IMR-90 (cell line): Measurements from ENCODE around the gene KCNJ1. TPM values are rescaled to one million over a fixed set of nuclear protein-coding genes. Genes with fewer than 3 reads are reported as not detected.

ENCODE experiments used
- ATAC-seq: fragments of 200-7000 bp; cut with Tn5 transposase; 2 replicates; pipeline ENCODE4 v1.9.1; 2020; ENCODE audit warnings: low read depth, mild to moderate bottlenecking, moderate library complexity
- BruUV-seq: library from RNA; stranded (reverse); fragments of 400-500 nt; replicated peaks from 2 replicates; lab custom pipeline; 2021; lab: Mats Ljungman, UMichigan
- CTCF ChIA-PET: fragments of 300-600 bp; formaldehyde crosslinking; extraction: SDS; loops from one replicate; lab custom pipeline; 2021; ENCODE audit warnings: antibody characterized with exemption; lab: Yijun Ruan, JAX
- POLR2A ChIA-PET: fragments of 300-600 bp; sonication (Branson Sonifier 250); formaldehyde crosslinking; loops from one replicate; lab custom pipeline; 2022; ENCODE audit warnings: antibody characterized with exemption; ENCODE audit not compliant: unreplicated experiment; lab: Charles Lee
- DNase-seq: peaks from one replicate; pipeline ENCODE4 v3.0.0; 2013
- H2AFZ ChIP-seq: replicated peaks from 2 replicates; pipeline ENCODE3; 2013; ENCODE audit warnings: low read length, mild to moderate bottlenecking; ENCODE audit not compliant: poor library complexity
- H2AK5ac ChIP-seq: 2 replicates; pipeline ENCODE4 v1.6.1; 2013; ENCODE audit warnings: low read depth, low read length, inconsistent platforms
- H2AK9ac ChIP-seq: replicated peaks from 2 replicates; pipeline ENCODE3; 2013; ENCODE audit warnings: mild to moderate bottlenecking, low read depth, low read length, moderate library complexity; ENCODE audit not compliant: poor library complexity
- H2BK120ac ChIP-seq: 2 replicates; pipeline ENCODE4 v1.6.1; 2013; ENCODE audit warnings: low read depth, low read length, inconsistent platforms
- H2BK15ac ChIP-seq: 3 replicates; pipeline ENCODE4 v1.6.1; 2013; ENCODE audit warnings: low read depth, low read length, inconsistent platforms
- H2BK20ac ChIP-seq: 2 replicates; pipeline ENCODE4 v1.6.1; 2013; ENCODE audit warnings: low read depth, mild to moderate bottlenecking, inconsistent platforms, low read length, moderate library complexity
- H2BK5ac ChIP-seq: 2 replicates; pipeline ENCODE4 v1.6.1; 2013; ENCODE audit warnings: mild to moderate bottlenecking, low read depth, low read length, inconsistent platforms; ENCODE audit not compliant: poor library complexity, severe bottlenecking
- H3K14ac ChIP-seq: replicated peaks from 2 replicates; pipeline ENCODE4 v1.6.1; 2013; ENCODE audit warnings: low read depth, low read length, inconsistent platforms
- H3K18ac ChIP-seq: 2 replicates; pipeline ENCODE4 v1.6.1; 2013; ENCODE audit warnings: low read depth, low read length, control low read depth
- H3K23ac ChIP-seq: 2 replicates; pipeline ENCODE4 v1.6.1; 2013; ENCODE audit warnings: low read depth, low read length, inconsistent platforms
- H3K27ac ChIP-seq: 2 replicates; pipeline ENCODE4 v1.5.1; 2013; ENCODE audit warnings: mild to moderate bottlenecking, control low read depth, low read length; ENCODE audit not compliant: insufficient read depth
- H3K27me3 ChIP-seq: 2 replicates; pipeline ENCODE4 v1.6.1; 2013; ENCODE audit warnings: low read length; ENCODE audit not compliant: control insufficient read depth, insufficient read depth
- H3K36me3 ChIP-seq: 2 replicates; pipeline ENCODE4 v1.6.1; 2013; ENCODE audit warnings: low read length, mixed read lengths; ENCODE audit not compliant: control insufficient read depth, insufficient read depth
- H3K4ac ChIP-seq: 2 replicates; pipeline ENCODE4 v1.6.1; 2013; ENCODE audit warnings: low read depth, low read length, inconsistent platforms
- H3K4me1 ChIP-seq: 2 replicates; pipeline ENCODE4 v1.6.1; 2013; ENCODE audit warnings: low read length, mixed read lengths; ENCODE audit not compliant: control insufficient read depth, insufficient read depth
- H3K4me2 ChIP-seq: 2 replicates; pipeline ENCODE4 v1.6.1; 2013; ENCODE audit warnings: low read depth, mild to moderate bottlenecking, control low read depth, low read length, moderate library complexity
- H3K4me3 ChIP-seq: 2 replicates; pipeline ENCODE4 v1.5.1; 2013; ENCODE audit warnings: low read depth, mild to moderate bottlenecking, control low read depth, low read length, moderate library complexity; ENCODE audit not compliant: insufficient read depth
- H3K56ac ChIP-seq: 2 replicates; pipeline ENCODE4 v1.6.1; 2013; ENCODE audit warnings: low read length, inconsistent platforms; ENCODE audit not compliant: insufficient read depth; ENCODE audit errors: extremely low read depth
- H3K79me1 ChIP-seq, 2 experiments: 2 replicates each; pipeline ENCODE4 v1.6.1; 2013; ENCODE audit warnings: low read length in 2 of 2, inconsistent platforms in 1 of 2, low read depth in 1 of 2
- H3K9ac ChIP-seq: 2 replicates; pipeline ENCODE4 v1.6.1; 2013; ENCODE audit warnings: low read depth, low read length, control low read depth
- H3K9me1 ChIP-seq: 2 replicates; pipeline ENCODE4 v1.6.1; 2013; ENCODE audit warnings: low read length, inconsistent platforms; ENCODE audit not compliant: insufficient read depth
- H3K9me3 ChIP-seq: 2 replicates; pipeline ENCODE4 v1.6.1; 2013; ENCODE audit warnings: low read length; ENCODE audit not compliant: control insufficient read depth, insufficient read depth
- H4K20me1 ChIP-seq: 2 replicates; pipeline ENCODE4 v1.6.1; 2013; ENCODE audit warnings: low read length, inconsistent platforms; ENCODE audit not compliant: insufficient read depth
- H4K5ac ChIP-seq: 2 replicates; pipeline ENCODE4 v1.6.1; 2013; ENCODE audit warnings: mild to moderate bottlenecking, low read depth, low read length, control low read depth
- H4K8ac ChIP-seq, 2 experiments: 2 replicates each; pipeline ENCODE4 v1.6.1; 2013; ENCODE audit warnings: low read depth in 2 of 2, low read length in 2 of 2, control low read depth in 1 of 2, inconsistent platforms in 1 of 2
- H4K91ac ChIP-seq: 2 replicates; pipeline ENCODE4 v1.6.1; 2013; ENCODE audit warnings: low read depth, low read length, inconsistent platforms; ENCODE audit not compliant: insufficient read depth
- BHLHE40 ChIP-seq: fragments of 150-350 bp; IDR thresholded peaks from 2 replicates; pipeline ENCODE4 v1.6.1; 2016; ENCODE audit warnings: mild to moderate bottlenecking, low read depth, low read length
- CEBPB ChIP-seq: IDR thresholded peaks from 2 replicates; pipeline ENCODE4 v1.6.1; 2012; ENCODE audit warnings: low read depth, low read length, improper control_type of control experiment
- CHD1 ChIP-seq: IDR thresholded peaks from 2 replicates; pipeline ENCODE4 v1.6.1; 2012; ENCODE audit warnings: low read depth, low read length, improper control_type of control experiment
- CTCF ChIP-seq: conservative IDR thresholded peaks from 2 replicates; pipeline ENCODE4 v1.5.1; 2012; ENCODE audit warnings: mild to moderate bottlenecking, low read depth, low read length, improper control_type of control experiment
- ELK1 ChIP-seq: fragments of 150-350 bp; IDR thresholded peaks from 2 replicates; pipeline ENCODE4 v1.6.1; 2016; ENCODE audit warnings: low read depth, mild to moderate bottlenecking, low read length, moderate library complexity, borderline replicate concordance
- MAFK ChIP-seq: IDR thresholded peaks from 2 replicates; pipeline ENCODE4 v1.6.1; 2012; ENCODE audit warnings: low read depth, low read length, improper control_type of control experiment
- MAZ ChIP-seq: IDR thresholded peaks from 2 replicates; pipeline ENCODE4 v1.6.1; 2012; ENCODE audit warnings: low read depth, mild to moderate bottlenecking, low read length, improper control_type of control experiment, moderate library complexity, borderline replicate concordance
- POLR2A ChIP-seq: IDR thresholded peaks from 2 replicates; pipeline ENCODE4 v1.6.1; 2012; ENCODE audit warnings: mild to moderate bottlenecking, low read depth, low read length
- RAD21 ChIP-seq: IDR thresholded peaks from 2 replicates; pipeline ENCODE4 v1.6.1; 2012; ENCODE audit warnings: low read length, improper control_type of control experiment
- RCOR1 ChIP-seq: IDR thresholded peaks from 2 replicates; pipeline ENCODE4 v1.6.1; 2012; ENCODE audit warnings: mild to moderate bottlenecking, low read length, improper control_type of control experiment; ENCODE audit not compliant: insufficient replicate concordance
- RFX5 ChIP-seq: IDR thresholded peaks from 2 replicates; pipeline ENCODE4 v1.8.0; 2012; ENCODE audit warnings: low read depth, mild to moderate bottlenecking, low read length, moderate library complexity
- SMC3 ChIP-seq: fragments of 150-350 bp; IDR thresholded peaks from 2 replicates; pipeline ENCODE4 v1.6.1; 2016; ENCODE audit warnings: low read depth, mild to moderate bottlenecking, antibody characterized with exemption, low read length, moderate library complexity
- WGBS, 2 experiments: methylation state at CpG; one replicate each; pipeline versions ENCODE4 v1.1.5 to v1.1.7; 2013; ENCODE audit warnings: missing lambda C conversion rate in 2 of 2; ENCODE audit not compliant: insufficient read length in 1 of 2; ENCODE audit errors: extremely low coverage in 2 of 2; 5-methylcytosine and 5-hydroxymethylcytosine counted together
- dilution Hi-C: fragments of 300-500 bp; cut with HindIII; formaldehyde crosslinking; loops from one replicate; pipeline ENCODE4 v1.14.3; 2018; ENCODE audit warnings: low sequenced_read_pairs; ENCODE audit not compliant: unreplicated experiment
- in situ Hi-C: fragments of 300-500 bp; cut with MboI; formaldehyde crosslinking; loops from 3 replicates; pipeline ENCODE4 v1.14.3; 2019; ENCODE audit warnings: low sequenced_read_pairs, inconsistent platforms, mixed read lengths
- intact Hi-C: fragments of 100-400 bp; cut with micrococcal nuclease; formaldehyde crosslinking; loops from 2 replicates; pipeline ENCODE4 v1.10.0; 2022
- polyA plus RNA-seq, 3 experiments: library from polyadenylated mRNA; depleted of rRNA; stranded (reverse); fragments of >200 nt; gene quantifications; 2 replicates each; pipeline ENCODE4 v1.2.3, GENCODE V29; 2012; ENCODE audit warnings: low replicate concordance in 1 of 3
- total RNA-seq: library from RNA; depleted of rRNA; stranded (reverse); fragments of >200 nt; gene quantifications from 2 replicates; pipeline ENCODE4 v1.2.3, GENCODE V29; 2012

Gene KCNJ1
- total and polyA plus RNA-seq, 2 of the 4 experiments (the other 2 are of a cell fraction): not detected

GRCh38 chr11:128894286-128894681 lies 27.2 kb upstream of the KCNJ1 start:
- Histone ChIP-seq H3K4me1 (0 out of 2 replicates have a peak, but pooled peaks cover 1% of the 10 kb centered on the region), H2AK5ac (no peak overlapping the region), H3K56ac (no peak overlapping the region), H4K8ac (no peak overlapping the region), H2BK5ac (no peak overlapping the region), H2BK120ac (no peak overlapping the region), H2BK15ac (no peak overlapping the region), H3K14ac (no peak overlapping the region), H3K36me3 (no peaks in the 10 kb centered on the region), H3K23ac (no peak overlapping the region), H3K27me3 (peaks cover 32% of the 10 kb centered on the region), H3K4me3 (no peak overlapping the region), H2BK20ac (no peak overlapping the region), H2AFZ (no peak overlapping the region), H3K9me1 (no peaks in the 10 kb centered on the region), H4K20me1 (no peaks in the 10 kb centered on the region), H3K9ac (no peak overlapping the region), H3K79me1 (no peaks in the 10 kb centered on the region), H2AK9ac (no peak overlapping the region), H3K9me3 (no peaks in the 10 kb centered on the region), H4K91ac (no peak overlapping the region), H3K4me2 (no peak overlapping the region), H3K18ac (no peak overlapping the region), H3K4ac (no peak overlapping the region), H3K27ac (no peak overlapping the region), H4K5ac (no peak overlapping the region)
- 81% methylated on average over 3 of the region's 3 CpGs; no CpG with 5 or more reads in 1 of the 2 experiments for WGBS, 2 experiments
- in situ Hi-C loops (no loop called here), dilution Hi-C loops (no loop called here), intact Hi-C loops (no loop called here)
- ChIA-PET POLR2A (no interaction called here), CTCF (no interaction called here)
- no TSS peak for BruUV-seq
- ATAC-seq: no peak
- TF ChIP-seq ELK1 (no peak), POLR2A (no peak), RCOR1 (no peak), SMC3 (no peak), RAD21 (no peak), MAZ (no peak), RFX5 (no peak), CHD1 (no peak), MAFK (no peak), BHLHE40 (no peak), CTCF (no peak), CEBPB (no peak)
- DNase-seq: no peak
